Left cardiac atrium (tissue), 4 donors: ENCODE results near the gene HES5. TPM values are rescaled to one million over a fixed set of nuclear protein-coding genes. Genes with fewer than 3 reads are reported as not detected.
A peak's percentile ranks its signal among the peaks of the same experiment; 100 is the strongest.
"Not testable (repeated sequence)": the region's sequence is repeated elsewhere in the genome, so short reads cannot be mapped to it uniquely, and the experiment has no call there.

Source experiments
- ATAC-seq, 2 donors: fragments of 200-7000 bp; cut with Tn5 transposase; one replicate each; pipeline ENCODE4 v1.9.1; 2020; ENCODE audit warnings: mild to moderate bottlenecking in 2 of 2, moderate library complexity in 2 of 2
- DNase-seq: peaks from one replicate; pipeline ENCODE4 v3.0.0-alpha.2; 2020
- intact Hi-C, 2 donors: fragments of 100-400 bp; cut with DNase I; formaldehyde crosslinking; loops; one replicate each; pipeline versions ENCODE4 v1.14.1 to v1.15.1; 2022 to 2023
- total RNA-seq, 2 donors: library from RNA; stranded (reverse); fragmentation: NEBNext Ultra II Directional; extraction: Animal tissue kit (Norgen Biotek cat#: 25700); gene quantifications; one replicate each; pipeline ENCODE4 v1.2.1, GENCODE V29; 2021
- donor health status: DM: no; HTN: yes; CAD: no.
- donor health status: DM: no; HTN: yes; CAD: no; lungs with severe emphysema.
- donor health status: DM: yes; HTN: yes; CAD: no.
- donor health status: Dilated cardiomyopathy.

The HES5 gene
- total RNA-seq, 2 donors from 2014 or later = 0.91 to 0.99 TPM

DNA sequence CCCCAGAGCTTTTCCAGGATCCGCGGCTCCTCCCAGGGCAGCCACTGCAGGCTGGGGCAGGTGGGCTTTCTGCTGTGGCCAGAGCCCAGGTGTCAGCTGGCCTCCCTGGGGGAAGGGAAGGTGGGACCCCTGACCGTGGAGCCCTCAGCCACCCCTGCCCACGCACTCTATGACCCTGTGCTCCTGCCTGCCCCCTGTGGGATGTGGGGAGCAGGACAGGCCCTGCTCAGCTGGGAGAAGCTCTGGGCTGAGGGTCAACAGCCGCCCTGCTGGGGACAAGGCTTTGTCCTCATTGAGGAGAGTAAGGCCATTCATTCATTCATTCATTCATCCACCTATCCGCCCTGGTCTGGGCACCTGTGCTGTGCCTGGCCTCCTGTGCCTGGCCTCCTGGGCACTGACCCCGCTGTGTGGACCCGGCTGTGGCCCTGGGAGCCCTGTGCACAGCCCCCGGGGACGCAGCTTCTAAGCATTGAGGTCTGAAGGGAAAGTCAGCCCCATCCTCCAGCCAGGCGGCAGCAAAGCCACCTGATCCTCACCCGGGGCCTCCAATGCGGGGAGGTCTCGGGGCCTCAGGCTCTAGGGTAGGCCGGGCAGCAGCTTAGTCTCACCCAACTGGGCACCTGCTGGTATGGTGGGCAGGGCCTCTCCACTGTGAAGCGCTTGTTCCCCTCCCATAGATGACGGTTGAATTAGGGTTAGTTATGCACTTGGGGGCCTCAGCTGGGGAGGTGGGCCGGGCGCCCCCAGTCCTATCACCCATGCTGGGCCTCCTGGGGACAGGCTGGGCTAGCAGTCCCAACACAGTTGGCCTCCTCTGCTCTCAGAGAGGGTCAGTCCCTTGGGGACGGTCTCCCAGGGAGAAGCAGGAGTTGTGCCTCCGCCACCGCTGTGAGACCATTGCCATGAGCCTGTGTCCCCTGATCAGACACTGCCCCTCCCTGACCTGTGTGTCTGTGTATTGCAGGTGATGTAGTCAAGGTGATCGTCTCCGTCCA is 32.1 kb upstream of the HES5 start:
- ATAC-seq (no peak), DNase-seq (no peak)
- intact Hi-C loops = no loop called here

DNA sequence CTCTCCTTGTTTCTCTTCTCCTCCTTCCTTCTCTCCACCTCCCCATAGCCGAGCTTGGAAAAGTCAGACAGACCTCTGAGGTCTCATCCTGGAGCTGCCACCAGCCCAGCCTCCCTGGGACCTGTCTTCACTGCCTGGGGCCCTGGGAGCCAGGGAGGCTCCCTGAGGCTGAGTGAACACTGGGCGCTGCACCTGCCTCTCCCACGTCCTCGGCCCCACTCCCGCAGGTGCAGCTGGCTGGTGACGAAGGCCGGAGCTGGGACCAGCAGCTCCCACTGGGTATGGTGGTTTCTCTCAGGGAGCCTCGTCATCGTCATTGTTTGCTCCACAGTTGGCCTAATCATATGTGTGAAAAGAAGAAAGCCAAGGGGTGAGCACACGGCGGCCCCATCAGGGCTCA is 31.4 kb upstream of the HES5 start:
- DNase-seq (no peak), ATAC-seq (no peak)
- intact Hi-C loops = no loop called here

DNA sequence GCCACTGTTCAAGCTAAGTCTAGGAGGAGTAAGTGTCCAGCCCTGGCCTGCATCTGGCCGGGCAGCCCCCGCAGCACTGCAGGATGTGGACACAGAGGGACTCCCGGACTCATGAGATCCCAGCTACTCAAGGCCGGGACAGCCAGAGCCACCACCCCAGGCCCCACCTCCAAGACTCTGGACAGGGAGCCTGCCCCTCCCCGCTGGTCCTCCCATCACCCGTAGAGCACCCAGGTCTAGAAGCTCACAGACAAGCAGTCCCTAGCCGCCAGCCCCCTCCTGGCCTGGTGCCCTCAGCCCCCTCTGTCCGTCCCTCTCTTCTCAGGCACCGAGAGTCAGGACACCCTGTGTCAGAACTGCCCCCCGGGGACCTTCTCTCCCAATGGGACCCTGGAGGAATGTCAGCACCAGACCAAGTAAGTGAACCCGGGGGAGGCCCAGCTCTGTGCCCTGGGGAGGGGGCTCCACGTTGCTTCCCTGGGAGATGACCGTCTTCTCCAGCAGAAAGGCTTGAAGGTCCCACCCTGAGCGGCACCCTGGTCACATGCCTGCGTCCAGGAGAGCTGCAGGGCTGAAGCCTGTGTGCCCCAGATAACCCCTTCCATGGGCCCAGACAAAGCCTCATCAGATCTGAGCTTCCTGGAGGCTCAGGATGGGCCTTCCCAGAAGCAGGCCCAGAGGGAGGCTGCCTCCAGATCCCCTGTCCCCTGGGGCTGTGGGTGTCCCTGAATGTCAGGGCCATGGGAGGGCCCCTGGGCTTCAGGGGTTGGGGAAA is 30.4 kb upstream of the HES5 start:
- DNase-seq = no peak
- intact Hi-C loops = no loop called here

DNA sequence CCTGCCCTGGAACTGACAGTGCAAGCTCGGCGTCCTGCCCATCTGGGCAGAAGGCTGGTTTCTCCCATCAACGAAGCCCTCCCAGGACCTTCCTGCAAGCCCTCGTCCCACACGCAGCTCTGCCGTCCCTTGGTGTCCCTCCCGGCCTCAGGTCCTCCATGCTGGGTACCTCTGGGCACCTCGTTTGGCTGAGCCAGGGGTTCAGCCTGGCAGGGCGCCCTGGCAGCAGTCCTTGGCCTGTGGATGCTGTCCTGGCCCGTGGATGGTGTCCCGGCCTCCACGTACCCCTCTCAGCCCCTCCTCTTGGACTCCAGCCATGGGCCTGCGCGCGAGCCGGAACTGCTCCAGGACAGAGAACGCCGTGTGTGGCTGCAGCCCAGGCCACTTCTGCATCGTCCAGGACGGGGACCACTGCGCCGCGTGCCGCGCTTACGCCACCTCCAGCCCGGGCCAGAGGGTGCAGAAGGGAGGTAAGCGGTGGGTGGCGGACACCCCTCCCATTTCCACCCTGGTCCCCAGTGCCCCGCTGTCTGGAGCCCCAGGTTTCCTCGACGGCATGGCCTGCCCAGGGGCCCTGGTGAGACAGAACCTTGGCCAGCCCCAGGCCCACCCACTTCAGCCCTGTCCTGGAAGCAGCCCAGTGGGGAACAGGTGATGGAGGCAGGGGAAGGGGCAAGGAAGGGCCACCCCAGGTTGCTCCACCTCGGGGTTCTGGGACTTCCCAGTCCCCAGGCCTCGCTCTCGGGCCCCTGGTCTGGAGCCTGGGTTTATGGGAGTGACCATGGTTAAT is 29.6 kb upstream of the HES5 start:
- ATAC-seq (no peak), DNase-seq (no peak)
- intact Hi-C loops = no loop called here

More for the DNA sequence above, 30.4 kb upstream of the HES5 start:
- ATAC-seq = no peak

DNA sequence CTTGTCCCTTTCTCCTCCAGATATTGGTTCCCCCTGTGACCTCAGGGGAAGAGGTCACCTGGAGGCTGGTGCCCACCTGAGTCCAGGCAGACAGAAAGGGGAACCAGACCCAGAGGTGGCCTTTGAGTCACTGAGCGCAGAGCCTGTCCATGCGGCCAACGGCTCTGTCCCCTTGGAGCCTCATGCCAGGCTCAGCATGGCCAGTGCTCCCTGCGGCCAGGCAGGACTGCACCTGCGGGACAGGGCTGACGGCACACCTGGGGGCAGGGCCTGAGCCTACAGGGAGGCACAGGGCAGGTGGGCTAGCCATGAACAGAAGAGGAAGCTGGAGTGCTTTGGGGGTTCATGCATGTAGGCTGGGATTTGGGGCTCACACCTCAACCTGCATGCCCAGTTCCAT is 28.8 kb upstream of the HES5 start:
- DNase-seq (no peak), ATAC-seq (no peak)
- intact Hi-C loops = no loop called here

DNA sequence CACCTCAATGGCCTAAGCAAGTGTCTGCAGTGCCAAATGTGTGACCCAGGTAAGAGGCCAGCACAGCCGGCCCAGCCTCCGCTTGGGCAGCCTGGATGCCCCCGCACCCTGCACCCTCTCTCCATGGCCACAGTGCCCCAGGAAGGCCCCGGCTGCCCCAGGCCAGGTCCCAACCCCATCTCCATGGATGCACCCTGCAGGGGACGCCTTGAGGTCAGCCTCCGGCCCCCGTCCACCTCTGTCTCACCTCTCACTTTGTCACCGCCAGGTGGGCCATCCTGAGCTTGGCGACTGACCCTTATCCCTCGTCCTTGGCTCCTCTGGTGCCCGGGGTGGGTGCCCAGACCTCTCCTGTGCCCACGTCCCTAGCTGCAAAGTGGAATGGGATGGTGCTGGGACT is 28.4 kb upstream of the HES5 start:
- intact Hi-C loops = no loop called here
- no peak for DNase-seq
- no peak for ATAC-seq

DNA sequence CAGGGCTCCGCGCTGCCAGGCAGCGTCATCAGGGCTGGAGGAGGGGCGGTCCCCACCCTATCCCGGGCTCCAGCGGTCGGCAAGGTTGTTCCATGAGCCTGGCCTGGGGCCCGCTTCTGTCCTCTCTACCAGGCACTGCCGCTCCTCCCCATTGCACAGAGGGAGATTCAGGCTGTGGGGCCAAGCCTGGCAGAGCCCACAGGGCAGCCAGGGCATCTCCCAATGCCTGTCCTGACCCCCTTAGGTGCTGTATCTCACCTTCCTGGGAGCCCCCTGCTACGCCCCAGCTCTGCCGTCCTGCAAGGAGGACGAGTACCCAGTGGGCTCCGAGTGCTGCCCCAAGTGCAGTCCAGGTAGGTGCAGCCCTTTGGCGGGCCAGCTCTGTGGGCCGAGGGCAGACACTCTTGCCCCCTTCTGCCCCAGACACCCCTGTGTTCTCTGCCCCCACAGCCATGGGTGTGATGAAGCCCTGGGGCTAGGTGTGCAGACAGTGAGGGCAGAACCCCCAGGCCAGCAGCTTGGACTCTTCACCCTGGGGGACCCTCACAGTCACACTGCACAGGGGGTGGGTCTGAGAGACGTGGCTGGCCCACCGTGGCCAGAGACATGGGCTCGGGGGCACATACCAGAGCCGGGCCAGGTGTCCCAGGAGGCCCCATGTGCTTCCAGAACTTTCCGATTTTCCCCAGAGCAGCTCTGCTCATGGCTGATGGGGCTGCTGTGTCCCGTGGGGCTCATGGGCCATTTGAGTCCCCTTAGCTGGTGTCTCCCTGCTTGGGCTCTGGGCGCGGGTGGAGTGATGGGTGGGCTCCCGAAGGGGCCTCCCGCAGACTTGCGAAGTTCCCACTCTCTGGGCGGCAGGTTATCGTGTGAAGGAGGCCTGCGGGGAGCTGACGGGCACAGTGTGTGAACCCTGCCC is 27.7 kb upstream of the HES5 start:
- intact Hi-C loops = no loop called here
- DNase-seq = no peak
- no peak for ATAC-seq

DNA sequence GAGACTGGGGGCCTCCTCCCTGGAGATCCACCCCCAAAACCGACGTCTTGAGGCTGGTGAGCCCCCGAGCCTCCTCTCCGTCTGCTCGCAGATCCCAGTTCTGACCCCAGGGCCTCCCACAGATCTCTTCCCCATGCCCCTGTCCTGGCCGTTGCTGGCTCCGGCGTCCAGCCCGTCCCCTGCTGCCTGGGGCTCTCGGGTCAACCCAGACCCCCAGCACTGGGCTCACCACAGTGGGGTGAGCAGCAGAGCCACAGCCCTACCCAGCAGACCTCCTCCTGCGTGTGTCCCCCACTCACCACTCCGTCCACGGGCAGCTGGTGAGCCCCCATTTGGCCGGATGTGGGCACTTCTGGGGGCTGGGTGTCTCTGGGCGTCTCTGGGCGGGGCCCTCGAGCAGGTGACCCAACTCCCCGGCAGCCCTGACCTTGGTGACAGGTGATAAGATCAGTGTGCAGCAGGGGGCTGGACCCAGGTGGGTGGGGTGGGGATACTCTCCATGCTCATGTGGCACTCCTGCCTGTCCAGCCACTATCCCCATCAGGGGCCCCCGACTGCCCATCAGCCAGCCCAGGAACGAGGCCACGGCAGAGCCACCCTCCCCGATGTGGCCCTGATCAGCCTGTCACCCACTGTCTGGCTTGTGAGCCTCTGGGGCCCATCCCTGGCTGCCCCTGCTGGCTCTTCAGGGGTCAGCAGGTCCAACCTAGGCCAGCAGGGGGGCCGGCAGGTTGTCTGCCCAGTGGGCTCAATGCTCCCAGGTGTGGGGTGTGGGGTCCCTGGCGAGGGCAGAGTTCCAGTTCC is 26.8 kb upstream of the HES5 start:
- intact Hi-C loops = no loop called here
- ATAC-seq = peak; percentile 8 to 9

DNA sequence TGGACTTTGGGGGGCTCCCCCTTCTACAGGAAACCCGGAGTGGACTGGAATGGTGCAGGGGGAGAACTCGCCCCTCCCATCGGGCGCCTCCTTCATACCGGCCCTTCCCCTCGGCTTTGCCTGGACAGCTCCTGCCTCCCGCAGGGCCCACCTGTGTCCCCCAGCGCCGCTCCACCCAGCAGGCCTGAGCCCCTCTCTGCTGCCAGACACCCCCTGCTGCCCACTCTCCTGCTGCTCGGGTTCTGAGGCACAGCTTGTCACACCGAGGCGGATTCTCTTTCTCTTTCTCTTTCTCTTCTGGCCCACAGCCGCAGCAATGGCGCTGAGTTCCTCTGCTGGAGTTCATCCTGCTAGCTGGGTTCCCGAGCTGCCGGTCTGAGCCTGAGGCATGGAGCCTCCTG is 26.2 kb upstream of the HES5 start, which contains the start of gene TNFRSF14:
TNFRSF14 (plus strand) TSS at position 95 of the 401 bp plus-strand sequence; CDS start at position 389, 294 bp downstream.
- no peak for DNase-seq
- intact Hi-C loops = no loop called here
- ATAC-seq = peak; percentile 51 to 59

More for the DNA sequence above, 26.8 kb upstream of the HES5 start:
- no peak for DNase-seq

DNA sequence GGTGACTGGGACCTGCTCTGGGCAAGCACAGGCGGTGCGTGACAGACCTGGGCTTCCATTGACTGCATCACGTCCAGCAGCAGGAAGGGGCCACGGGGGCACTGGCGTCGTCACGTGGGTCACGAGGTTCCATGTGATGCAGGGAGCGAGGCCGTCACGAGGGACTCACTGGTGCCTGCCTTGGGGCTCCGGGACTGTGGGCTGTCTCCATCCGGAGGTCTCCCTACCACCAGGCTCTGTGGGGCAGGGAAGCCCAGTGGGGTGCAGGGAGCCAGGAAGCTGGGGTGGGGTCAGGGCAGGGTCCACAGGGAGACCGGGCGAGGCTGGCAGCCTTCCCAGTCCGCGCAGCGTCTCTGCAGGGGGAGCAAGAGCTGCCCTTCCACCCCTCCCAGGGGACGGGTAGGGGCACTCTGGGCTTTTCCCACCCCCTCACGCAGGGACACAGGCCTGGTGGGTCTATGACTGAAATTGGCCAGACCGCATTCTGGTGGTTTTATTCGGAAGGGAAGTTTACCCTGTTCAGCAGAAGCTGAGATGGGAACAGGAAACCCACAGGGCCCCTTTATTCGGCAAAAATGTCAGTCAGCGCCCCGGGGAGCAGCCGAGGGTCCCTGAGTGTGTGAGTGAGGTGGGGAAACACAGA is 25.7 kb upstream of the HES5 start:
- ATAC-seq (peak; percentile 56 to 79), DNase-seq (peak; percentile 79)
- intact Hi-C loops = no loop called here

DNA sequence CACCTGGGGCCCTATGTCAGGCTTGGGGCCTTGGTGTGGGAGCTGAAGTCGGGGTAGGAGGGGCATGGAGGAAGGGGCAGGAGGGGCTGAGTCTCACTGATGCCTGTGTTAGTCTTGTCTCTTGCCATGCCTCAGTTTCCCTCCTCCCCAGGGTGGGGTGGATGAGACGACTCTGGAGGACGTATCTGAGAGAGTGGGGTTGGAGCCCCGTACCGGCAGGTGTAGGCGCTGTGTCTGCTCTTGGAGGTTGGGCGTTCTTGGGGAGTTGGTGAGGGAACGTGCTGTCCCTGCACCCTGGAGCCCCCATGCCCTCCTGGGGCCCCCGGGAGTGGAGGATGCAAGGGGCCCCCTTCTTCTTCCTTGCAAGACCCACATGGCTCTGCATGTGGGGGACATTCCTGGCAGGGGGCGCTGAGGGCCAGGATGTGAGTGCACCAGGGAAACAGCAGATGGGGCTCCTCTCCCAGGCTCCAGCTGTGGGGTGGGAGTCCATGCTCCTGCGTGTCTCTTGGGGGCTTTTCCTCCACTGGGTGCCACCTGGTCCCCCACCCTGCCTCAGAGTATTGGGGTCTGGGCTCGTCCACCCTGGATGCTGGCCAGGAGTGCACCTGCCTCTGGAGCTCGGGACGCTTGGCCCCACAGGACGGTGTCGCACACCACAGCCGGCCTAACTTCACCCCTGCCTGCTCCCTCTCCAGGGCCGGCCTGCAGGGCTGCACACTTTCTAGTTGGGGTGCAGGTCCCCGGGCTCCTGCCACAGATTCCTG is 24.7 kb upstream of the HES5 start:
- intact Hi-C loops = no loop called here
- DNase-seq (no peak), ATAC-seq (no peak)

DNA sequence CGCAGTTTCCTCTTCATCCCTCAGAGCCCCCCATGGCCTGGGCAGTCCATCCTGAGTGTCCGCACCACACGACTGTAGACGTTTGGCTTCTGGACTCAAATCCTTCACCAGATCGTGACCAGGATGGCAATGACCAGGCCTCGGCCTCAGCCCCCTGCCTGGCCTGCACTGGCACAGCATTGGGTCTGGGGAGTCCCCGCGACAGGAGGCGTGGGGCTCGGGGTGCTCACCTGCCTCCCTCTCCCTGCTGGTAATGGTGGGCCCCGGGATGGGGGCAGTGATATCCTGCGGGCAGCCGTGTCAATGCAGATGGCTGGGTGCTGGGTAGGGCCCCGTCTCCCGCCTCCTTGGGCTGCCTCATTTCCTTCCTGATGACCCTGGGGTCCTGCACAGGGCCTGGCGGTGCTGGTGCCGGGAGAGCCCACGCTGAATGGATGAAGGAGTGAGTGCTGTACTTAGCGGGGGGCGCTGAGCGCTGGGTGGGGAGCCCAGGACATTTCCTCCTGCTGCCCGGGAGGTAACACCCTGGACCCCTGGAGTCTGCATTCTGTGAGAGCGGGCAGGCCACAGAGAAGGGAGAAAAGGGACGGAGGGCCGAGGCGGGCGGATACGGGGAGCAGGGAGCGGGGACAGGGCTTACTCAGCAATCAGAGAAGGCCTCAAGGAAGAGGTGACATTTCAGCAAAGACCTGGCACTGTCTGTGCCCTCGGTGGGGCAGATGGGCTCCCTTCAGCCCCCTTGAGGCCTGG is 24.0 kb upstream of the HES5 start:
- DNase-seq = no peak
- intact Hi-C loops = no loop called here
- ATAC-seq = no peak

DNA sequence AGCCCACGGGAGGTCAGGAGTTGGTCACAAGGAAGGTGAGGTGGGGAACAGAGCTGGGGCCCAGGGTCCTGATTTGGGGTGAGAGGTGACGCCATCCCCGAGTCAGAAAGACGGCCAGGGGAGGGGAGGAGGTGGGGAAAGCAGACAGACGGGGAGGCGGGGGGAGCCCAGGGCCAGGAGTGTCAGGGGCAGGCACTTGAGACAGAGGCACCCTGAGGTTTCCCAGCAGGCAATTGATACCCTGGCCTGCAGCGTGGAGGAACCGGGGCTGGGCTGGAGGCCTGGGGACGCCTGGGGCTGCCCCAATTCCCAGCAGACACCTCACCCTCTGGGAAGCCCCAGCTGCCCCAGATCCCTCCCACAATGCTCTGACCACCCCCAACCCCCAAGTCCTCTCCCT is 23.0 kb upstream of the HES5 start:
- intact Hi-C loops = not testable (repeated sequence)

DNA sequence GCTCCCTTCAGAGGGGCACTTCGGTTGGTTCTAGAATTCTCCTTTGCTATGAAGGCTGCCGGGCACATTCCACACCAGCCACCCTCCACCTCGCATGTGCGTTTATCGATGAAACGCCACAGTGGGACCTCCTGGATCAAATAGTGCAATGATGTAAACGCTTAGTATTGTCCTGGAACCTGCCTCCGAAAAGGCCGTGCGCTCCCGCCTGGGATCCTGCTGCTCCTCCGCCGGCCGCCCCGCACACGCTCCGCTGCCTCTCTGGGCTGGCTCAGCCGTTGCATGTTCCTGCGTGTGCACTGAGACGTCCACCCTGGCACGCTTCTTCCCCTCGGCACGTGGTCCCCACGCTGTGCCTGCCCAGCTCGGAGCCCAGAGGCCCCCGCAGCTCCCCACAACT is 22.1 kb upstream of the HES5 start:
- ATAC-seq (no peak), DNase-seq (no peak)
- intact Hi-C loops = no loop called here

More for the DNA sequence above, 23.0 kb upstream of the HES5 start:
- DNase-seq, ATAC-seq: not testable (repeated sequence)

DNA sequence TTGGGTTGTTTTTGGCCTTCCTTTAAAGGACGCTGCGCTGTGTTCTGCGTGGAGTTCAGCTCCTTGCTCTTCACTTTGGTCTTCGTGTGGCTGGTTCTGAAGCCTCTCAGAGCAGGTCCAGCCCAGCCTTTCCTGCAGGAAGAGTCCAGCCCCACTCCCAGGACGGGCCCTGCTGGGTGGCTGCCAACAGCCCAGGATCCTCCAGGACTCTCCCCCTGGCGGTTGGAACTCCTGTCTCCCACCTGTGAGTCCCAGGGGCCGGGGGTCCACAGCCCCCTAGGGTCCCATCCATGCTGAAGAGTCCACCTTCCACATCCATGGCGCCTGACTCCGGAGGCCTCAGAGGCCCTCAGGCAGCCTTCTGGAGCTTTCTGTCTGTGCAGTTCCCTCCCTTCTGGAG is 21.5 kb upstream of the HES5 start:
- DNase-seq, intact Hi-C loops, ATAC-seq: not testable (repeated sequence)
